ENCODE data around the gene KRT10.

KRT10 gene

GRCh38 chr17:40810494-40810893, 11.9 kb downstream of the KRT10 start (continued):
- TF ChIP-seq ZNF518A (tag by site-specific recombination; conservative IDR thresholded peaks at IDR 0.05; ENCODE audit: low read depth) (no peak), RBAK (tag by site-specific recombination; IDR thresholded peaks at IDR 0.05) (no peak), TCF7L2 (IDR thresholded peaks at IDR 0.05; ENCODE audit: borderline replicate concordance, low read depth, low read length) (no peak), ZNF792 (tag by site-specific recombination; IDR thresholded peaks at IDR 0.05) (no peak), ZNF184 (tag by site-specific recombination; IDR thresholded peaks at IDR 0.05) (no peak), ZNF394 (tag by site-specific recombination; IDR thresholded peaks at IDR 0.05; ENCODE audit: borderline replicate concordance) (no peak), ZNF423 (tag by site-specific recombination; IDR thresholded peaks at IDR 0.05) (no peak), ZBTB17 (tag by site-specific recombination; IDR thresholded peaks at IDR 0.05) (no peak), ZNF157 (tag by site-specific recombination; IDR thresholded peaks at IDR 0.05) (no peak), AEBP2 (tag by site-specific recombination; IDR thresholded peaks at IDR 0.05; ENCODE audit: borderline replicate concordance) (no peak), BCL11A (tag by site-specific recombination; IDR thresholded peaks at IDR 0.05; ENCODE audit: low read depth) (no peak), ZFP37 (tag by site-specific recombination; IDR thresholded peaks at IDR 0.05) (no peak)
- TF ChIP-seq, protein P1, sequence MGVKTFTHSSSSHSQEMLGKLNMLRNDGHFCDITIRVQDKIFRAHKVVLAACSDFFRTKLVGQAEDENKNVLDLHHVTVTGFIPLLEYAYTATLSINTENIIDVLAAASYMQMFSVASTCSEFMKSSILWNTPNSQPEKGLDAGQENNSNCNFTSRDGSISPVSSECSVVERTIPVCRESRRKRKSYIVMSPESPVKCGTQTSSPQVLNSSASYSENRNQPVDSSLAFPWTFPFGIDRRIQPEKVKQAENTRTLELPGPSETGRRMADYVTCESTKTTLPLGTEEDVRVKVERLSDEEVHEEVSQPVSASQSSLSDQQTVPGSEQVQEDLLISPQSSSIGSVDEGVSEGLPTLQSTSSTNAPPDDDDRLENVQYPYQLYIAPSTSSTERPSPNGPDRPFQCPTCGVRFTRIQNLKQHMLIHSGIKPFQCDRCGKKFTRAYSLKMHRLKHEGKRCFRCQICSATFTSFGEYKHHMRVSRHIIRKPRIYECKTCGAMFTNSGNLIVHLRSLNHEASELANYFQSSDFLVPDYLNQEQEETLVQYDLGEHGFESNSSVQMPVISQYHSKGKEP (tag by site-specific recombination; IDR thresholded peaks at IDR 0.05), result no peak
- TF ChIP-seq, protein P2, sequence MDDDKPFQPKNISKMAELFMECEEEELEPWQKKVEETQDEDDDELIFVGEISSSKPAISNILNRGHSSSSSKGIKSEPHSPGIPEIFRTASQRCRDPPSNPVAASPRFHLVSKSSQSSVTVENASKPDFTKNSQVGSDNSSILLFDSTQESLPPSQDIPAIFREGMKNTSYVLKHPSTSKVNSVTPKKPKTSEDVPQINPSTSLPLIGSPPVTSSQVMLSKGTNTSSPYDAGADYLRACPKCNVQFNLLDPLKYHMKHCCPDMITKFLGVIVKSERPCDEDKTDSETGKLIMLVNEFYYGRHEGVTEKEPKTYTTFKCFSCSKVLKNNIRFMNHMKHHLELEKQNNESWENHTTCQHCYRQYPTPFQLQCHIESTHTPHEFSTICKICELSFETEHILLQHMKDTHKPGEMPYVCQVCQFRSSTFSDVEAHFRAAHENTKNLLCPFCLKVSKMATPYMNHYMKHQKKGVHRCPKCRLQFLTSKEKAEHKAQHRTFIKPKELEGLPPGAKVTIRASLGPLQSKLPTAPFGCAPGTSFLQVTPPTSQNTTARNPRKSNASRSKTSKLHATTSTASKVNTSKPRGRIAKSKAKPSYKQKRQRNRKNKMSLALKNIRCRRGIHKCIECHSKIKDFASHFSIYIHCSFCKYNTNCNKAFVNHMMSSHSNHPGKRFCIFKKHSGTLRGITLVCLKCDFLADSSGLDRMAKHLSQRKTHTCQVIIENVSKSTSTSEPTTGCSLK (tag by site-specific recombination; IDR thresholded peaks at IDR 0.05), result no peak

- POLR2A ChIA-PET, result interaction anchor here (1.9 kb wide), 1 partner anchor 9 kb away, joined by 9 read pairs; no protein-coding TSS in a partner anchor
- H3K36me3 ChIP-seq (ENCODE audit: control insufficient read depth in 2 of 2, insufficient read depth in 1 of 2, low read length in 2 of 2), result no peaks in the 10 kb centered on the region
- no peak overlapping the region for H3K27ac ChIP-seq (ENCODE audit: extremely low read depth, low read depth, low read length)
- H3K4me3 ChIP-seq (ENCODE audit: low read depth, low read length), result no peak overlapping the region
- CTCF ChIA-PET, result interaction anchor here (0.6 to 4.2 kb wide), 11 partner anchors 35 to 857 kb away, joined by 3 to 22 read pairs (median 3); no protein-coding TSS in a partner anchor
- H3K4me1 ChIP-seq (ENCODE audit: control insufficient read depth, insufficient read depth, low read length), result no peaks in the 10 kb centered on the region; the same call in 1 of the 2 replicates
- no peaks in the 10 kb centered on the region for H3K9me3 ChIP-seq (ENCODE audit: control insufficient read depth, insufficient read depth, low read depth, low read length)
- TF ChIP-seq ZBTB48 (tag by site-specific recombination; IDR thresholded peaks at IDR 0.05) (no peak), ZNF10 (tag by site-specific recombination; IDR thresholded peaks at IDR 0.05) (no peak), ZNF629 (tag by site-specific recombination; IDR thresholded peaks at IDR 0.05) (peak; percentile 34; the same call in 1 of the 2 replicates), ZSCAN30 (tag by site-specific recombination; IDR thresholded peaks at IDR 0.05) (no peak), SP7 (tag by site-specific recombination; IDR thresholded peaks at IDR 0.05) (peak; percentile 54; the same call in 1 of the 2 replicates), ZNF24 (tag by site-specific recombination; IDR thresholded peaks at IDR 0.05) (no peak)
- TF ChIP-seq, protein P3, sequence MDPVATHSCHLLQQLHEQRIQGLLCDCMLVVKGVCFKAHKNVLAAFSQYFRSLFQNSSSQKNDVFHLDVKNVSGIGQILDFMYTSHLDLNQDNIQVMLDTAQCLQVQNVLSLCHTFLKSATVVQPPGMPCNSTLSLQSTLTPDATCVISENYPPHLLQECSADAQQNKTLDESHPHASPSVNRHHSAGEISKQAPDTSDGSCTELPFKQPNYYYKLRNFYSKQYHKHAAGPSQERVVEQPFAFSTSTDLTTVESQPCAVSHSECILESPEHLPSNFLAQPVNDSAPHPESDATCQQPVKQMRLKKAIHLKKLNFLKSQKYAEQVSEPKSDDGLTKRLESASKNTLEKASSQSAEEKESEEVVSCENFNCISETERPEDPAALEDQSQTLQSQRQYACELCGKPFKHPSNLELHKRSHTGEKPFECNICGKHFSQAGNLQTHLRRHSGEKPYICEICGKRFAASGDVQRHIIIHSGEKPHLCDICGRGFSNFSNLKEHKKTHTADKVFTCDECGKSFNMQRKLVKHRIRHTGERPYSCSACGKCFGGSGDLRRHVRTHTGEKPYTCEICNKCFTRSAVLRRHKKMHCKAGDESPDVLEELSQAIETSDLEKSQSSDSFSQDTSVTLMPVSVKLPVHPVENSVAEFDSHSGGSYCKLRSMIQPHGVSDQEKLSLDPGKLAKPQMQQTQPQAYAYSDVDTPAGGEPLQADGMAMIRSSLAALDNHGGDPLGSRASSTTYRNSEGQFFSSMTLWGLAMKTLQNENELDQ (tag by site-specific recombination; IDR thresholded peaks at IDR 0.05; ENCODE audit: low read depth), result no peak
Measured at GRCh38 chr17:40809721-40810421, 12.5 kb downstream of the KRT10 start.

Measured in HEK293 (cell line).